ENCODE data around the gene ZMYND12. TPM values are rescaled to one million over a fixed set of nuclear protein-coding genes. Genes with fewer than 3 reads are reported as not detected.

The ZMYND12 gene
- total RNA-seq, 1 experiment from 2014 or later = 1.7 TPM

DNA sequence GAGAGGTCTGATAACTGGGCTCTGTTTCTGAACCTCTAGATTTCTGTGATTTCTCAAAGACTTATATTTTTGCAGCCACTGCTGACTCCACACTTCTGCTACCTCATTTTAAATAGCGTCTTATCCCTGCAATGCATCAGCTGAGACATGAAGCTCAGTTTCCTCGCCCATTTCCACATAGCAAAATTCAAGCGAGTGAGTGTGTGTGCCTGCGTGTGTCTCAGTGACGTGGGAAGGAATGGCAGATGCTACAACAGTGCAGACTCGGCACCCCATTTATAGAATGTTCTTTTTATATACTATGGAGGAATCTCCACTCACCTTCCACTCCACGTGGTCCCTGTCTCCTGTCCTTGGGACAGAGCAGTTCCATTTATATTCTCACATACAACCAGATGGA is 35.7 kb downstream of the ZMYND12 start:
- no TSS peak for BruUV-seq (replicated peaks)
- Histone ChIP-seq H3K4me2 (no peak overlapping the region), H3K79me2 (ENCODE audit: low read depth) (no peaks in the 10 kb centered on the region), H3K27ac (no peak overlapping the region), H3K9me3 (ENCODE audit: insufficient read depth, low read depth) (no peaks in the 10 kb centered on the region), H4K20me1 (ENCODE audit: insufficient read depth) (no peaks in the 10 kb centered on the region; the same call in 1 of the 2 replicates), H3K27me3 (ENCODE audit: insufficient read depth, low read depth) (no peaks in the 10 kb centered on the region), H3F3A (ENCODE audit: insufficient read depth, low read depth) (no peaks in the 10 kb centered on the region), H2AFZ (no peak overlapping the region), H3K36me3 (ENCODE audit: low read depth) (no peaks in the 10 kb centered on the region), H3K4me3 (no peak overlapping the region), H3K9me2 (ENCODE audit: insufficient read depth) (no peaks in the 10 kb centered on the region), H3K4me1 (replicated peaks; ENCODE audit: insufficient read depth) (peaks cover 10% of the 10 kb centered on the region)
- ChIA-PET POLR2A (ENCODE audit: unreplicated experiment) (interaction anchor here (0.8 kb wide), 1 partner anchor 532 kb away, joined by 3 read pairs; no protein-coding TSS in a partner anchor), CTCF (no interaction called here)
- intact Hi-C loops (cut with micrococcal nuclease; ENCODE audit: unreplicated experiment) = no loop called here
- TF ChIP-seq, protein P1, sequence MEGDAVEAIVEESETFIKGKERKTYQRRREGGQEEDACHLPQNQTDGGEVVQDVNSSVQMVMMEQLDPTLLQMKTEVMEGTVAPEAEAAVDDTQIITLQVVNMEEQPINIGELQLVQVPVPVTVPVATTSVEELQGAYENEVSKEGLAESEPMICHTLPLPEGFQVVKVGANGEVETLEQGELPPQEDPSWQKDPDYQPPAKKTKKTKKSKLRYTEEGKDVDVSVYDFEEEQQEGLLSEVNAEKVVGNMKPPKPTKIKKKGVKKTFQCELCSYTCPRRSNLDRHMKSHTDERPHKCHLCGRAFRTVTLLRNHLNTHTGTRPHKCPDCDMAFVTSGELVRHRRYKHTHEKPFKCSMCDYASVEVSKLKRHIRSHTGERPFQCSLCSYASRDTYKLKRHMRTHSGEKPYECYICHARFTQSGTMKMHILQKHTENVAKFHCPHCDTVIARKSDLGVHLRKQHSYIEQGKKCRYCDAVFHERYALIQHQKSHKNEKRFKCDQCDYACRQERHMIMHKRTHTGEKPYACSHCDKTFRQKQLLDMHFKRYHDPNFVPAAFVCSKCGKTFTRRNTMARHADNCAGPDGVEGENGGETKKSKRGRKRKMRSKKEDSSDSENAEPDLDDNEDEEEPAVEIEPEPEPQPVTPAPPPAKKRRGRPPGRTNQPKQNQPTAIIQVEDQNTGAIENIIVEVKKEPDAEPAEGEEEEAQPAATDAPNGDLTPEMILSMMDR (conservative IDR thresholded peaks at IDR 0.05) = no peak
- no peak for TF ChIP-seq EZH2 (IDR thresholded peaks at IDR 0.05; ENCODE audit: low read depth)
- DNase-seq = no peak

DNA sequence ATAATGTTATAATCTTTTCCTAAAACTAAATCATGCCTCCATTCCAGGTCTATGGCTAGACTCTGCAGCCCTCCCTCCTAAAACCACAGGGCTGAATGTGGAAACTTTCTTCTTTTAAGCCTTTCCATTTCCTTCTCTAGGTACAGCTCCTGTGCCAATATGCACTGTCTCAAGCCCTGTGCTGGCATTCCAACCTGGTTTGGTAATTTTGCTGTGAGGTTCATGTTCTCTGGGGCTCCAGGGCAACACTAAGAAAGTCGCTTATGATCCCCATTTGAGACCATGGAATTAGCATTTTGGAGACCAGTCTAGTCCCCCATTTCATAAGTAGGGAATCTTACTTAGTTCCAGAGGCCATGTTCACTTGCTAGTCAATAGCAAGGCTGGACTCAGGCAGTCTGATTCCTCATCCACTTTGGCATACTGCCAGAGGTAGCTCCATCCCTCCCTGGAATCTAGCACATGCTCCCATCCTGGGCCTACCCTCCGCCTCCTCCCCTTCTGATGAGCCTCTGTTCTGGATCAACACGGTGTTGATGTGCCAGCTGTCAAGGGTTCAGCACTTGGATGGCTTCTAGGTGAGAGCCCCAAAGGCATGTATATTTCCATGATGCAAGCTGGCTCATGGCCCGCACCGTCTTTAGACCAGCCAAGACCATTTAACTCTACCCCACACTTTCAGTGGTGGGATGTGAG is 36.5 kb downstream of the ZMYND12 start:
- Histone ChIP-seq H3K9me3 (ENCODE audit: insufficient read depth, low read depth) (no peaks in the 10 kb centered on the region), H3K4me1 (replicated peaks; ENCODE audit: insufficient read depth) (peaks cover 7% of the 10 kb centered on the region), H3K79me2 (ENCODE audit: low read depth) (no peaks in the 10 kb centered on the region), H2AFZ (no peak overlapping the region), H3K27ac (no peak overlapping the region), H3K4me2 (no peak overlapping the region), H3K4me3 (no peak overlapping the region), H3K27me3 (ENCODE audit: insufficient read depth, low read depth) (no peaks in the 10 kb centered on the region), H3K9me2 (ENCODE audit: insufficient read depth) (no peaks in the 10 kb centered on the region), H3K36me3 (ENCODE audit: low read depth) (no peaks in the 10 kb centered on the region), H4K20me1 (ENCODE audit: insufficient read depth) (no peaks in the 10 kb centered on the region; the same call in 1 of the 2 replicates), H3F3A (ENCODE audit: insufficient read depth, low read depth) (no peaks in the 10 kb centered on the region)
- TF ChIP-seq, protein P1 (conservative IDR thresholded peaks at IDR 0.05) = no peak
- TF ChIP-seq EZH2 (IDR thresholded peaks at IDR 0.05; ENCODE audit: low read depth) = no peak
- CTCF ChIA-PET = no interaction called here
- no TSS peak for BruUV-seq (replicated peaks)
- POLR2A ChIA-PET (ENCODE audit: unreplicated experiment) = no interaction called here
- DNase-seq = no peak
- intact Hi-C loops (cut with micrococcal nuclease; ENCODE audit: unreplicated experiment) = no loop called here

DNA sequence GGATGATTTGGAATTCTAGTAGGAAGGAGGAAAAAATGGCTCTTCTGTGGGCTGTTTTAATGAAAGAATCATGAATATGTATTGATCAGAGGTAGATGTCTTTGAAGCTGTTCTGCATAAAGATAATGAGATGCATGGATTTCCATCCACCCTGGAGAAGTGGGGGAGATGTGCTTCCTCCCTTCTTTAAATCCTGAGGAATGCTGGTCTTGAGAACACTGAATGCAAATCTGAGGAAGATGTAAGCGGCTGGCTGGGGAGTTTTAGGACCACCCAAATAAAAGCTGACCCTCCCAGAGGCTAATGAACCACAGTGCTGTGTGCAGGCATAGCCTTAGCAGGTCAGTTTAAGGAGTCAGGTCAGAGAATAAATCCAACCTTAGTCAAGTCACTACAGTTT is 37.3 kb downstream of the ZMYND12 start:
- Histone ChIP-seq H2AFZ (no peak overlapping the region), H3K79me2 (ENCODE audit: low read depth) (no peaks in the 10 kb centered on the region), H3K27ac (no peak overlapping the region), H3F3A (ENCODE audit: insufficient read depth, low read depth) (no peaks in the 10 kb centered on the region), H3K36me3 (ENCODE audit: low read depth) (no peaks in the 10 kb centered on the region), H3K4me3 (no peak overlapping the region), H4K20me1 (ENCODE audit: insufficient read depth) (no peaks in the 10 kb centered on the region; the same call in 1 of the 2 replicates), H3K9me2 (ENCODE audit: insufficient read depth) (no peaks in the 10 kb centered on the region), H3K4me2 (no peak overlapping the region), H3K9me3 (ENCODE audit: insufficient read depth, low read depth) (no peaks in the 10 kb centered on the region), H3K4me1 (replicated peaks; ENCODE audit: insufficient read depth) (no peaks in the 10 kb centered on the region), H3K27me3 (ENCODE audit: insufficient read depth, low read depth) (no peaks in the 10 kb centered on the region)
- intact Hi-C loops (cut with micrococcal nuclease; ENCODE audit: unreplicated experiment) = no loop called here
- CTCF ChIA-PET = no interaction called here
- no peak for DNase-seq
- POLR2A ChIA-PET (ENCODE audit: unreplicated experiment) = no interaction called here
- no peak for TF ChIP-seq EZH2 (IDR thresholded peaks at IDR 0.05; ENCODE audit: low read depth)
- TF ChIP-seq, protein P1 (conservative IDR thresholded peaks at IDR 0.05) = no peak
- no TSS peak for BruUV-seq (replicated peaks)

Data from PC-9 (cell line).